Measurements from ENCODE around the gene P2RX4.
"Not testable (repeated sequence)": the region's sequence is repeated elsewhere in the genome, so short reads cannot be mapped to it uniquely, and the experiment has no call there.

Gene P2RX4

GRCh38 chr12:121209624-121210572 lies at the start of gene P2RX4:
Gene P2RX4, plus strand, starts transcription at chr12:121210129. Its CDS starts 36 bp downstream, at chr12:121210165.
- peak; percentile 74 to 82 for DNase-seq (ENCODE audit: low read depth in 2 of 2)

- no peak for DNase-seq (ENCODE audit: low read depth in 2 of 2)
Observed at GRCh38 chr12:121162384-121162783, 47.5 kb upstream of the P2RX4 start.

GRCh38 chr12:121162985-121163384 lies 46.9 kb upstream of the P2RX4 start:
- DNase-seq (ENCODE audit: low read depth in 2 of 2), result no peak

- DNase-seq (ENCODE audit: low read depth in 2 of 2), result not testable (repeated sequence)
Observed at GRCh38 chr12:121164839-121165238, 45.1 kb upstream of the P2RX4 start.

GRCh38 chr12:121165316-121165715 lies 44.6 kb upstream of the P2RX4 start:
- DNase-seq (ENCODE audit: low read depth in 2 of 2), result no peak

GRCh38 chr12:121166356-121166755 lies 43.6 kb upstream of the P2RX4 start:
- no peak for DNase-seq (ENCODE audit: low read depth in 2 of 2)

GRCh38 chr12:121167232-121167820 lies 42.6 kb upstream of the P2RX4 start:
- no peak for DNase-seq (ENCODE audit: low read depth in 2 of 2)

- no peak for DNase-seq (ENCODE audit: low read depth in 2 of 2)
Observed at GRCh38 chr12:121167951-121168350, 42.0 kb upstream of the P2RX4 start.

GRCh38 chr12:121170151-121170550 lies 39.8 kb upstream of the P2RX4 start:
- no peak for DNase-seq (ENCODE audit: low read depth in 2 of 2)

GRCh38 chr12:121170611-121171260 lies 39.2 kb upstream of the P2RX4 start:
- DNase-seq (ENCODE audit: low read depth in 2 of 2), result no peak

GRCh38 chr12:121172145-121172544 lies 37.8 kb upstream of the P2RX4 start:
- DNase-seq (ENCODE audit: low read depth in 2 of 2), result no peak

- DNase-seq (ENCODE audit: low read depth in 2 of 2), result no peak
Observed at GRCh38 chr12:121175383-121176119, 34.4 kb upstream of the P2RX4 start.

GRCh38 chr12:121176826-121177529 lies 33.0 kb upstream of the P2RX4 start:
- no peak for DNase-seq (ENCODE audit: low read depth in 2 of 2)

GRCh38 chr12:121181181-121181580 lies 28.7 kb upstream of the P2RX4 start:
- no peak for DNase-seq (ENCODE audit: low read depth in 2 of 2)

GRCh38 chr12:121182222-121182893 lies 27.6 kb upstream of the P2RX4 start:
- no peak for DNase-seq (ENCODE audit: low read depth in 2 of 2)

GRCh38 chr12:121184425-121184824 lies 25.5 kb upstream of the P2RX4 start:
- no peak for DNase-seq (ENCODE audit: low read depth in 2 of 2)

- no peak for DNase-seq (ENCODE audit: low read depth in 2 of 2)
Observed at GRCh38 chr12:121184984-121185889, 24.7 kb upstream of the P2RX4 start.

- no peak for DNase-seq (ENCODE audit: low read depth in 2 of 2)
Observed at GRCh38 chr12:121186826-121187225, 23.1 kb upstream of the P2RX4 start.

- DNase-seq (ENCODE audit: low read depth in 2 of 2), result no peak
Observed at GRCh38 chr12:121187501-121187900, 22.4 kb upstream of the P2RX4 start.

GRCh38 chr12:121188227-121188626 lies 21.7 kb upstream of the P2RX4 start:
- no peak for DNase-seq (ENCODE audit: low read depth in 2 of 2)
